Measurements from ENCODE around the gene ZNF766.

The ZNF766 gene

DNA sequence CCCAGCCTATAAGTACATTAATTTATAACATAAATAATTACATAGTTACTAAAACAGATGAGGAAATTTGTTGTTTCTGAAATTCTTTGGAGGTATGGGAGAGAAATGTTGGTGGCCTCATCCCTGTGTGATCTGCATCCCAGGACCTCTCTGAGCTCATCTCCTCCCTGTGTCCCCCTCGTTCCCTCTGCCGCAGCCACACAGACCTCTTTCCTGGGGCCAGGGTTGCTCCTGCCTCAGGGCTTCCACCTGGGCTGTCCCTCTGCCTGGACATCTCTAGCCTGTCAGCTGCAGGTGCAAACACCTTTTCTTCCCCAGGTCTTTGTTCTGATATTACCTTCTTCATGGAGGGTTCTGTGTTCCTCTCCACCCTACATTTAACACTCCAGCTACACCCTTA, 3.9 kb downstream of the ZNF766 start:
- ATAC-seq, result no peak
- no peak for TF ChIP-seq ARNTL (CRISPR knock-in tag; IDR thresholded peaks at IDR 0.05; ENCODE audit: borderline replicate concordance, low read depth)
- TF ChIP-seq, protein P1, sequence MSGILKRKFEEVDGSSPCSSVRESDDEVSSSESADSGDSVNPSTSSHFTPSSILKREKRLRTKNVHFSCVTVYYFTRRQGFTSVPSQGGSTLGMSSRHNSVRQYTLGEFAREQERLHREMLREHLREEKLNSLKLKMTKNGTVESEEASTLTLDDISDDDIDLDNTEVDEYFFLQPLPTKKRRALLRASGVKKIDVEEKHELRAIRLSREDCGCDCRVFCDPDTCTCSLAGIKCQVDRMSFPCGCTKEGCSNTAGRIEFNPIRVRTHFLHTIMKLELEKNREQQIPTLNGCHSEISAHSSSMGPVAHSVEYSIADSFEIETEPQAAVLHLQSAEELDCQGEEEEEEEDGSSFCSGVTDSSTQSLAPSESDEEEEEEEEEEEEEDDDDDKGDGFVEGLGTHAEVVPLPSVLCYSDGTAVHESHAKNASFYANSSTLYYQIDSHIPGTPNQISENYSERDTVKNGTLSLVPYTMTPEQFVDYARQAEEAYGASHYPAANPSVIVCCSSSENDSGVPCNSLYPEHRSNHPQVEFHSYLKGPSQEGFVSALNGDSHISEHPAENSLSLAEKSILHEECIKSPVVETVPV (CRISPR knock-in tag; IDR thresholded peaks at IDR 0.05), result no peak
- TF ChIP-seq, protein P2, sequence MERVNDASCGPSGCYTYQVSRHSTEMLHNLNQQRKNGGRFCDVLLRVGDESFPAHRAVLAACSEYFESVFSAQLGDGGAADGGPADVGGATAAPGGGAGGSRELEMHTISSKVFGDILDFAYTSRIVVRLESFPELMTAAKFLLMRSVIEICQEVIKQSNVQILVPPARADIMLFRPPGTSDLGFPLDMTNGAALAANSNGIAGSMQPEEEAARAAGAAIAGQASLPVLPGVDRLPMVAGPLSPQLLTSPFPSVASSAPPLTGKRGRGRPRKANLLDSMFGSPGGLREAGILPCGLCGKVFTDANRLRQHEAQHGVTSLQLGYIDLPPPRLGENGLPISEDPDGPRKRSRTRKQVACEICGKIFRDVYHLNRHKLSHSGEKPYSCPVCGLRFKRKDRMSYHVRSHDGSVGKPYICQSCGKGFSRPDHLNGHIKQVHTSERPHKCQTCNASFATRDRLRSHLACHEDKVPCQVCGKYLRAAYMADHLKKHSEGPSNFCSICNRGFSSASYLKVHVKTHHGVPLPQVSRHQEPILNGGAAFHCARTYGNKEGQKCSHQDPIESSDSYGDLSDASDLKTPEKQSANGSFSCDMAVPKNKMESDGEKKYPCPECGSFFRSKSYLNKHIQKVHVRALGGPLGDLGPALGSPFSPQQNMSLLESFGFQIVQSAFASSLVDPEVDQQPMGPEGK (CRISPR knock-in tag; IDR thresholded peaks at IDR 0.05; ENCODE audit: borderline replicate concordance), result no peak
- TF ChIP-seq ISL1 (CRISPR knock-in tag; IDR thresholded peaks at IDR 0.05), result no peak
- TF ChIP-seq ZNF70 (CRISPR knock-in tag; IDR thresholded peaks at IDR 0.05), result no peak
- no peak for TF ChIP-seq ZFP30 (CRISPR knock-in tag; IDR thresholded peaks at IDR 0.05)
- TF ChIP-seq ZFP3 (CRISPR knock-in tag; IDR thresholded peaks at IDR 0.05), result no peak
- TF ChIP-seq BACH2 (CRISPR knock-in tag; IDR thresholded peaks at IDR 0.05; ENCODE audit: borderline replicate concordance), result no peak
- no peak for TF ChIP-seq TOX (CRISPR knock-in tag; IDR thresholded peaks at IDR 0.05; ENCODE audit: borderline replicate concordance)
- no peak for TF ChIP-seq RARB (CRISPR knock-in tag; IDR thresholded peaks at IDR 0.05)
- TF ChIP-seq, protein P3, sequence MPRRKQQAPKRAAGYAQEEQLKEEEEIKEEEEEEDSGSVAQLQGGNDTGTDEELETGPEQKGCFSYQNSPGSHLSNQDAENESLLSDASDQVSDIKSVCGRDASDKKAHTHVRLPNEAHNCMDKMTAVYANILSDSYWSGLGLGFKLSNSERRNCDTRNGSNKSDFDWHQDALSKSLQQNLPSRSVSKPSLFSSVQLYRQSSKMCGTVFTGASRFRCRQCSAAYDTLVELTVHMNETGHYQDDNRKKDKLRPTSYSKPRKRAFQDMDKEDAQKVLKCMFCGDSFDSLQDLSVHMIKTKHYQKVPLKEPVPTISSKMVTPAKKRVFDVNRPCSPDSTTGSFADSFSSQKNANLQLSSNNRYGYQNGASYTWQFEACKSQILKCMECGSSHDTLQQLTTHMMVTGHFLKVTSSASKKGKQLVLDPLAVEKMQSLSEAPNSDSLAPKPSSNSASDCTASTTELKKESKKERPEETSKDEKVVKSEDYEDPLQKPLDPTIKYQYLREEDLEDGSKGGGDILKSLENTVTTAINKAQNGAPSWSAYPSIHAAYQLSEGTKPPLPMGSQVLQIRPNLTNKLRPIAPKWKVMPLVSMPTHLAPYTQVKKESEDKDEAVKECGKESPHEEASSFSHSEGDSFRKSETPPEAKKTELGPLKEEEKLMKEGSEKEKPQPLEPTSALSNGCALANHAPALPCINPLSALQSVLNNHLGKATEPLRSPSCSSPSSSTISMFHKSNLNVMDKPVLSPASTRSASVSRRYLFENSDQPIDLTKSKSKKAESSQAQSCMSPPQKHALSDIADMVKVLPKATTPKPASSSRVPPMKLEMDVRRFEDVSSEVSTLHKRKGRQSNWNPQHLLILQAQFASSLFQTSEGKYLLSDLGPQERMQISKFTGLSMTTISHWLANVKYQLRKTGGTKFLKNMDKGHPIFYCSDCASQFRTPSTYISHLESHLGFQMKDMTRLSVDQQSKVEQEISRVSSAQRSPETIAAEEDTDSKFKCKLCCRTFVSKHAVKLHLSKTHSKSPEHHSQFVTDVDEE (CRISPR knock-in tag; IDR thresholded peaks at IDR 0.05), result no peak
- TF ChIP-seq ZC3H10 (CRISPR knock-in tag; IDR thresholded peaks at IDR 0.05), result no peak
- TF ChIP-seq GLIS3 (CRISPR knock-in tag; IDR thresholded peaks at IDR 0.05), result no peak

DNA sequence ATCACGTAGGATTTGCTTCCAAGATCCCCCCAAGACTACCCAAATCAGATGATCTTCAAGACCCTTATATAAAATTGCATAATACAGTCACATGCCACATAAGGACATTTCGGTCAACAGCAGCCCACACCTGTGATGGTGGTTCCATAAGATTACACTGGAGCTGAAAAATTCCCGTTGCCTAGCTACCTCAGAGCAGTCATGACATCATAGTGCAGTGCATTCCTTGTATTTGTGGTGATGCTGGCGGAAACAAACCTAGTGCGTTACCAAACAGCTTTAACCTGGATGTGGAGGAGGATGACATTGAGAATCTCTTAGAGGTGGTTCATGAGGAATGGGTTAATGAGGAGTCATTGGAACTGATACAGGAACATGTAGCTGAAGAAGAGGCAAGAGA, 4.8 kb downstream of the ZNF766 start:
- ATAC-seq, result no peak
- TF ChIP-seq PPARA (CRISPR knock-in tag; IDR thresholded peaks at IDR 0.05; ENCODE audit: borderline replicate concordance) (no peak), ESRRG (CRISPR knock-in tag; IDR thresholded peaks at IDR 0.05) (no peak), ZNF8 (CRISPR knock-in tag; IDR thresholded peaks at IDR 0.05) (no peak), ARNTL (CRISPR knock-in tag; IDR thresholded peaks at IDR 0.05; ENCODE audit: borderline replicate concordance, low read depth) (no peak), CSDC2 (CRISPR knock-in tag; IDR thresholded peaks at IDR 0.05) (no peak), ZC3H10 (CRISPR knock-in tag; IDR thresholded peaks at IDR 0.05) (no peak), TCF4 (CRISPR knock-in tag; IDR thresholded peaks at IDR 0.05; ENCODE audit: borderline replicate concordance) (no peak), GLIS3 (CRISPR knock-in tag; IDR thresholded peaks at IDR 0.05) (no peak), TOX (CRISPR knock-in tag; IDR thresholded peaks at IDR 0.05; ENCODE audit: borderline replicate concordance) (no peak), ISL1 (CRISPR knock-in tag; IDR thresholded peaks at IDR 0.05) (no peak), ZNF70 (CRISPR knock-in tag; IDR thresholded peaks at IDR 0.05) (no peak)
- TF ChIP-seq, protein P2 (CRISPR knock-in tag; IDR thresholded peaks at IDR 0.05; ENCODE audit: borderline replicate concordance), result no peak
- TF ChIP-seq, protein P1 (CRISPR knock-in tag; IDR thresholded peaks at IDR 0.05), result no peak
- TF ChIP-seq, protein P4, sequence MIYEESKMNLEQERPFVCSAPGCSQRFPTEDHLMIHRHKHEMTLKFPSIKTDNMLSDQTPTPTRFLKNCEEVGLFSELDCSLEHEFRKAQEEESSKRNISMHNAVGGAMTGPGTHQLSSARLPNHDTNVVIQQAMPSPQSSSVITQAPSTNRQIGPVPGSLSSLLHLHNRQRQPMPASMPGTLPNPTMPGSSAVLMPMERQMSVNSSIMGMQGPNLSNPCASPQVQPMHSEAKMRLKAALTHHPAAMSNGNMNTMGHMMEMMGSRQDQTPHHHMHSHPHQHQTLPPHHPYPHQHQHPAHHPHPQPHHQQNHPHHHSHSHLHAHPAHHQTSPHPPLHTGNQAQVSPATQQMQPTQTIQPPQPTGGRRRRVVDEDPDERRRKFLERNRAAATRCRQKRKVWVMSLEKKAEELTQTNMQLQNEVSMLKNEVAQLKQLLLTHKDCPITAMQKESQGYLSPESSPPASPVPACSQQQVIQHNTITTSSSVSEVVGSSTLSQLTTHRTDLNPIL (CRISPR knock-in tag; IDR thresholded peaks at IDR 0.05; ENCODE audit: low read depth), result no peak
- TF ChIP-seq, protein P5, sequence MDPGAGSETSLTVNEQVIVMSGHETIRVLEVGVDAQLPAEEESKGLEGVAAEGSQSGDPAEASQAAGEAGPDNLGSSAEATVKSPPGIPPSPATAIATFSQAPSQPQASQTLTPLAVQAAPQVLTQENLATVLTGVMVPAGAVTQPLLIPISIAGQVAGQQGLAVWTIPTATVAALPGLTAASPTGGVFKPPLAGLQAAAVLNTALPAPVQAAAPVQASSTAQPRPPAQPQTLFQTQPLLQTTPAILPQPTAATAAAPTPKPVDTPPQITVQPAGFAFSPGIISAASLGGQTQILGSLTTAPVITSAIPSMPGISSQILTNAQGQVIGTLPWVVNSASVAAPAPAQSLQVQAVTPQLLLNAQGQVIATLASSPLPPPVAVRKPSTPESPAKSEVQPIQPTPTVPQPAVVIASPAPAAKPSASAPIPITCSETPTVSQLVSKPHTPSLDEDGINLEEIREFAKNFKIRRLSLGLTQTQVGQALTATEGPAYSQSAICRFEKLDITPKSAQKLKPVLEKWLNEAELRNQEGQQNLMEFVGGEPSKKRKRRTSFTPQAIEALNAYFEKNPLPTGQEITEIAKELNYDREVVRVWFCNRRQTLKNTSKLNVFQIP (CRISPR knock-in tag; IDR thresholded peaks at IDR 0.05; ENCODE audit: borderline replicate concordance, low read depth), result no peak

All from SK-N-SH treated with all-trans-retinoic acid at 6 μM for 48 hours (cell line).